Calu3 (cell line): Measurements from ENCODE around the gene NMS. TPM values are rescaled to one million over a fixed set of nuclear protein-coding genes. Genes with fewer than 3 reads are reported as not detected.

ENCODE experiments used
- BruUV-seq: library from RNA; stranded (reverse); fragments of 400-500 nt; replicated peaks from 2 replicates; lab custom pipeline; 2021; lab: Mats Ljungman, UMichigan
- CTCF ChIA-PET: fragments of 300-600 bp; sonication (Branson Sonifier 250); formaldehyde crosslinking; loops from one replicate; lab custom pipeline; 2022; ENCODE audit warnings: antibody characterized with exemption; lab: Charles Lee
- DNase-seq: peaks from one replicate; pipeline ENCODE4 v3.0.0; 2022
- H3K27ac Mint-ChIP-seq: one replicate; pipeline ENCODE4 v1.8.0; 2022; ENCODE audit warnings: mixed read lengths; ENCODE audit not compliant: unreplicated experiment
- H3K27me3 Mint-ChIP-seq: one replicate; pipeline ENCODE4 v1.8.0; 2022; ENCODE audit warnings: mixed read lengths; ENCODE audit not compliant: unreplicated experiment
- H3K36me3 Mint-ChIP-seq: one replicate; pipeline ENCODE4 v1.8.0; 2022; ENCODE audit warnings: mild to moderate bottlenecking, moderate library complexity, mixed read lengths; ENCODE audit not compliant: insufficient read depth, unreplicated experiment
- H3K4me1 Mint-ChIP-seq: one replicate; pipeline ENCODE4 v1.8.0; 2022; ENCODE audit warnings: mild to moderate bottlenecking, low read depth, mixed read lengths; ENCODE audit not compliant: unreplicated experiment
- H3K4me3 Mint-ChIP-seq: one replicate; pipeline ENCODE4 v1.8.0; 2022; ENCODE audit warnings: mild to moderate bottlenecking, low read depth, moderate library complexity, mixed read lengths; ENCODE audit not compliant: unreplicated experiment
- H3K9me3 Mint-ChIP-seq: one replicate; pipeline ENCODE4 v1.8.0; 2022; ENCODE audit warnings: low read depth, mixed read lengths; ENCODE audit not compliant: unreplicated experiment
- CTCF ChIP-seq: fragments of 200-600 bp; IDR thresholded peaks from one replicate; pipeline ENCODE4 v1.8.0; 2022; ENCODE audit warnings: antibody characterized with exemption; ENCODE audit not compliant: unreplicated experiment
- intact Hi-C: fragments of 100-400 bp; cut with micrococcal nuclease; formaldehyde crosslinking; loops from one replicate; pipeline ENCODE4 v1.10.0; 2022; ENCODE audit not compliant: unreplicated experiment
- total RNA-seq: library from RNA; stranded (reverse); gene quantifications from 2 replicates; pipeline ENCODE4 v1.2.3, GENCODE V29; 2022

Gene NMS
- total RNA-seq, 1 experiment from 2014 or later: not detected

DNA sequence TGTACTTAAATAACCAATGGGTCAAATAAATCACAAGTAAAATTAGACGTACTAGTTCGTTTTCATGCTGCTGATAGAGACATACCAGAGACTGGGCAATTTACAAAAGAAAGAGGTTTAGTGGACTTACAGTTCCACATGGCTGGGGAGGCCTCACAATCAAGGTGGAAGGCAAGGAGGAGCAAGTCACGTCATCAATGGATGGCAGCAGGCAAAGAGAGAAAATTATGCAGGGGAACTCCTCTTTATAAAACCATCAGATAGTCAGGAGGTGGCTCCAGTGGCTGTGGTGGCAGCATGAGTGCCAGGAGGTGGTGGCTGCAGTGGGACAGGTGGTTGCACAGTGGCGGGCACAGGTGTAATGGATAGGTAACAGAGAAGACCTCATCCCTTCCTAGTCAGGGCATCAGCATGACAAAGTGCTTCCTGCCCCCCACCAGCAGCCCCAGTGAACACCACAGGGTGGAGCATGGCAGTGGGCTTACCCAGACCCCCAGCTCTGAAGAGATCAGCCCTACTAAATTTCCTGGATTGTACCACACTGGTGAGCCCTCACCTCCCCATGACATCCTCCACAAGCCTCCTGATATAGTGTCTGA lies 45.9 kb upstream of the NMS start:
- Mint-ChIP-seq H3K27ac (no peak overlapping the region), H3K9me3 (peaks cover 2% of the 10 kb centered on the region), H3K36me3 (no peaks in the 10 kb centered on the region), H3K4me1 (no peaks in the 10 kb centered on the region), H3K4me3 (no peak overlapping the region), H3K27me3 (peaks cover 50% of the 10 kb centered on the region)
- CTCF ChIA-PET: no interaction called here
- TF ChIP-seq CTCF: no peak
- intact Hi-C loops: loop anchor here (5.0 kb wide), 1 partner anchor 138 kb away; the partner anchor contains the start of gene PDCL3
- BruUV-seq: no TSS peak
- no peak for DNase-seq

GRCh38 chr2:100425107-100425506 lies 45.2 kb upstream of the NMS start:
- H3K4me3 Mint-ChIP-seq: no peak overlapping the region
- H3K9me3 Mint-ChIP-seq: peaks cover 2% of the 10 kb centered on the region
- TF ChIP-seq CTCF: no peak
- intact Hi-C loops: no loop called here
- no peak overlapping the region for H3K27ac Mint-ChIP-seq
- DNase-seq: no peak
- H3K27me3 Mint-ChIP-seq: peaks cover 57% of the 10 kb centered on the region
- BruUV-seq: no TSS peak
- CTCF ChIA-PET: no interaction called here
- no peaks in the 10 kb centered on the region for H3K4me1 Mint-ChIP-seq
- no peaks in the 10 kb centered on the region for H3K36me3 Mint-ChIP-seq

GRCh38 chr2:100425573-100426383 lies 44.5 kb upstream of the NMS start:
- Mint-ChIP-seq H3K27me3 (peaks cover 63% of the 10 kb centered on the region), H3K9me3 (peaks cover 5% of the 10 kb centered on the region), H3K27ac (no peak overlapping the region), H3K4me3 (no peak overlapping the region), H3K4me1 (no peaks in the 10 kb centered on the region), H3K36me3 (no peaks in the 10 kb centered on the region)
- CTCF ChIA-PET: no interaction called here
- no peak for TF ChIP-seq CTCF
- BruUV-seq: no TSS peak
- DNase-seq: no peak
- intact Hi-C loops: no loop called here

- no TSS peak for BruUV-seq
- Mint-ChIP-seq H3K4me3 (no peak overlapping the region), H3K36me3 (no peaks in the 10 kb centered on the region), H3K9me3 (peaks cover 7% of the 10 kb centered on the region), H3K27me3 (peaks cover 63% of the 10 kb centered on the region), H3K27ac (no peak overlapping the region), H3K4me1 (no peaks in the 10 kb centered on the region)
- no peak for DNase-seq
- intact Hi-C loops: no loop called here
- CTCF ChIA-PET: no interaction called here
- no peak for TF ChIP-seq CTCF
Measured at GRCh38 chr2:100426384-100426720, 43.9 kb upstream of the NMS start.
